B cell (primary cell): ENCODE results near the gene ING4. TPM values are rescaled to one million over a fixed set of nuclear protein-coding genes. Genes with fewer than 3 reads are reported as not detected.
A peak's percentile ranks its signal among the peaks of the same experiment; 100 is the strongest.

ENCODE experiments used
- ATAC-seq: fragments of 200-7000 bp; cut with Tn5 transposase; one replicate; pipeline ENCODE4 v1.10.0; 2021; ENCODE audit warnings: low read depth, mild to moderate bottlenecking, moderate number of reproducible peaks, moderate library complexity
- CTCF ChIA-PET: fragments of 350-600 bp; sonication (Branson Sonifier 250); formaldehyde crosslinking; loops from one replicate; lab custom pipeline; 2021; ENCODE audit warnings: antibody characterized with exemption, inconsistent platforms; lab: Charles Lee
- POLR2A ChIA-PET: fragments of 350-600 bp; sonication (Branson Sonifier 250); formaldehyde crosslinking; loops from one replicate; lab custom pipeline; 2021; ENCODE audit warnings: antibody characterized with exemption; lab: Charles Lee
- DNase-seq: peaks from one replicate; pipeline ENCODE4 v3.0.0; 2013
- H2AFZ ChIP-seq: 2 replicates; pipeline ENCODE4 v1.6.1; 2012; ENCODE audit warnings: mild to moderate bottlenecking, low read depth, low read length; ENCODE audit not compliant: insufficient read depth, poor library complexity, severe bottlenecking
- H3K27ac ChIP-seq, 2 donors: 1 replicate in 1 of 2; 2 replicates in 1 of 2; pipeline ENCODE4 v1.5.1; 2012 to 2013; ENCODE audit warnings: low read length in 2 of 2, mild to moderate bottlenecking in 2 of 2, moderate library complexity in 1 of 2
- H3K27me3 ChIP-seq, 4 experiments: fragments of 200-600 bp in 1 of 4; sonication (generic) in 1 of 4; replicated peaks in 1 of 4; 1 replicate in 2 of 4; 2 replicates in 2 of 4; pipeline versions ENCODE4 v1.6.1 to v1.7.0; 2013 to 2016; ENCODE audit warnings: low read length in 3 of 4, mild to moderate bottlenecking in 2 of 4, mixed read lengths in 1 of 4, moderate library complexity in 1 of 4; ENCODE audit not compliant: insufficient read depth in 4 of 4, control insufficient read depth in 3 of 4; ENCODE audit errors: control extremely low read depth in 1 of 4
- H3K36me3 ChIP-seq, 2 experiments: replicated peaks in 1 of 2; 1 replicate in 1 of 2; 2 replicates in 1 of 2; pipeline versions ENCODE4 v1.6.1 to v1.7.1; 2013; ENCODE audit warnings: low read length in 1 of 2; ENCODE audit not compliant: insufficient read depth in 2 of 2, control insufficient read depth in 1 of 2; ENCODE audit errors: control extremely low read depth in 1 of 2, extremely low read depth in 1 of 2
- H3K4me1 ChIP-seq, 2 donors: fragments of 200-600 bp in 1 of 2; sonication (generic) in 1 of 2; 1 replicate in 1 of 2; 2 replicates in 1 of 2; pipeline versions ENCODE4 v1.5.1 to v1.6.1; 2013 to 2017; ENCODE audit warnings: low read length in 2 of 2; ENCODE audit not compliant: control insufficient read depth in 2 of 2, insufficient read depth in 2 of 2
- H3K4me2 ChIP-seq: replicated peaks from 2 replicates; pipeline ENCODE3; 2012; ENCODE audit warnings: mild to moderate bottlenecking, low read depth, low read length; ENCODE audit not compliant: poor library complexity, severe bottlenecking
- H3K4me3 ChIP-seq, 5 experiments: fragments of 200-600 bp in 1 of 5; sonication (generic) in 1 of 5; 1 replicate in 3 of 5; 2 replicates in 2 of 5; pipeline versions ENCODE4 v1.5.1 to v1.7.0; 2011 to 2016; ENCODE audit warnings: low read length in 4 of 5, mild to moderate bottlenecking in 4 of 5, low read depth in 2 of 5, control low read depth in 1 of 5, moderate library complexity in 1 of 5; ENCODE audit not compliant: insufficient read depth in 1 of 5; ENCODE audit errors: control extremely low read depth in 1 of 5, extremely low read depth in 1 of 5
- H3K79me2 ChIP-seq: fragments of 200-600 bp; sonication (generic); one replicate; pipeline ENCODE4 v1.6.0; 2016; ENCODE audit warnings: low read length; ENCODE audit not compliant: control insufficient read depth, insufficient read depth
- H3K9ac ChIP-seq: fragments of 200-600 bp; sonication (generic); 2 replicates; pipeline ENCODE4 v1.6.1; 2017; ENCODE audit warnings: mild to moderate bottlenecking, low read length, moderate library complexity
- H3K9me3 ChIP-seq, 3 donors: one replicate each; pipeline versions ENCODE4 v1.6.1 to v1.7.1; 2013; ENCODE audit warnings: low read length in 2 of 3; ENCODE audit not compliant: control insufficient read depth in 2 of 3, insufficient read depth in 1 of 3; ENCODE audit errors: control extremely low read depth in 1 of 3
- H4K20me1 ChIP-seq: 2 replicates; pipeline ENCODE4 v1.6.0; 2012; ENCODE audit warnings: mild to moderate bottlenecking, low read length; ENCODE audit not compliant: insufficient read depth, control insufficient read depth, poor library complexity, severe bottlenecking
- H3K27ac Mint-ChIP-seq: one replicate; pipeline ENCODE4 v1.8.0; 2021; ENCODE audit warnings: mixed read lengths
- H3K27me3 Mint-ChIP-seq: one replicate; pipeline ENCODE4 v1.8.0; 2021; ENCODE audit warnings: mixed read lengths
- H3K4me1 Mint-ChIP-seq: one replicate; pipeline ENCODE4 v1.8.0; 2021; ENCODE audit warnings: mixed read lengths
- H3K4me3 Mint-ChIP-seq: one replicate; pipeline ENCODE4 v1.8.0; 2021; ENCODE audit warnings: mixed read lengths
- H3K9me3 Mint-ChIP-seq: one replicate; pipeline ENCODE4 v1.8.0; 2022; ENCODE audit warnings: mixed read lengths; ENCODE audit not compliant: insufficient read depth
- EZH2 ChIP-seq: IDR thresholded peaks from 2 replicates; pipeline ENCODE4 v1.6.1; 2012; ENCODE audit warnings: borderline replicate concordance, low read depth, mild to moderate bottlenecking, moderate library complexity, low read length; ENCODE audit not compliant: insufficient read depth, poor library complexity, severe bottlenecking
- WGBS: methylation state at CpG from one replicate; pipeline ENCODE4 v1.1.5; 2013; ENCODE audit warnings: missing lambda C conversion rate; ENCODE audit not compliant: insufficient coverage; 5-methylcytosine and 5-hydroxymethylcytosine counted together
- intact Hi-C: fragments of 100-400 bp; cut with micrococcal nuclease; formaldehyde crosslinking; loops from one replicate; pipeline ENCODE4 v1.10.0; 2022
- polyA plus RNA-seq: library from polyadenylated mRNA; depleted of rRNA; stranded (reverse); fragments of >200 nt; gene quantifications from 2 replicates; pipeline ENCODE4 v1.2.3, GENCODE V29; 2012
- total RNA-seq, 2 donors: library from RNA; stranded (reverse); fragments of 120-200 nt in 1 of 2; gene quantifications; 1 replicate in 1 of 2; 2 replicates in 1 of 2; pipeline versions ENCODE4 v1.2.3 to v1.2.4, GENCODE V29; 2013 to 2022
- TF ChIP-seq, protein P1 (sequence below): fragments of 200-600 bp; IDR thresholded peaks from one replicate; pipeline ENCODE4 v1.8.0; 2022; ENCODE audit warnings: antibody characterized with exemption, mild to moderate bottlenecking

ING4 gene
- total and polyA plus RNA-seq, 2 donors (not counting 1 experiment from before 2014, with no cell fraction given) = 81.1 to 110 TPM

DNA sequence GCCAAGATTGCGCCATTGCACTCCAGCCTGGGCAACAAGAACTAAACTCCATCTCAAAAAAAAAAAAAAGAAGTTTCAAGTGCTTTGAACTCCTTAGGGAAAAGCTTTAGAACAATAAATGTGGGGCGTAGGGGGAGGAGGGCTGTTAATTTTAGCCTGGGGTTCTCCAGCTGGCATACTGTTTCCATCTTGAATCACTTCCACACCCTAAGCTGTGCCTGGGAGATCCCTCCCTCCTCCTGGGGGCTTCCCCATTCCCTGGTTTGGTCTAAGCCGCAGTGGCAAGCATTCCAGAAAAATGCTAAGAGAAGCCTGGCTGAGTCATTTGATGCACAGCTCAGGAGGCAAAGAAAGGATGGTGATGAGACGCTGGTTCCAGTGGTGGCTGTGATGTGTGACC is 28.6 kb upstream of the ING4 start:
- Histone ChIP-seq H3K4me2 (no peak overlapping the region), H3K79me2 (peaks cover 50% of the 10 kb centered on the region), H4K20me1 (no peaks in the 10 kb centered on the region), H3K4me3 (no peak overlapping the region), H3K9ac (no peak overlapping the region), H3K4me1 (peaks cover 33 to 44% of the 10 kb centered on the region in 2 donors), H2AFZ (no peak overlapping the region), H3K27me3 (no peaks in the 10 kb centered on the region), H3K36me3 (peaks cover 0 to 10% of the 10 kb centered on the region in 2 experiments), H3K27ac (no peak overlapping the region), H3K9me3 (peaks cover 0 to 3% (median 0%) of the 10 kb centered on the region in 3 donors)
- no peak overlapping the region for H3K27ac Mint-ChIP-seq
- POLR2A ChIA-PET = interaction anchor here (0.7 kb wide), 1 partner anchor 81 kb away, joined by 5 read pairs; no protein-coding TSS in a partner anchor
- H3K4me1 Mint-ChIP-seq = peaks cover 57% of the 10 kb centered on the region
- 94% methylated on average over 2 of the region's 4 CpGs for WGBS
- ATAC-seq = no peak
- intact Hi-C loops = no loop called here
- no peaks in the 10 kb centered on the region for H3K27me3 Mint-ChIP-seq
- DNase-seq = no peak
- H3K9me3 Mint-ChIP-seq = no peaks in the 10 kb centered on the region
- CTCF ChIA-PET = interaction anchor here (0.9 to 2.0 kb wide), 2 partner anchors 32 to 75 kb away, joined by 3 to 7 read pairs; partner anchors contain the start of gene COPS7A
- TF ChIP-seq, protein P1, sequence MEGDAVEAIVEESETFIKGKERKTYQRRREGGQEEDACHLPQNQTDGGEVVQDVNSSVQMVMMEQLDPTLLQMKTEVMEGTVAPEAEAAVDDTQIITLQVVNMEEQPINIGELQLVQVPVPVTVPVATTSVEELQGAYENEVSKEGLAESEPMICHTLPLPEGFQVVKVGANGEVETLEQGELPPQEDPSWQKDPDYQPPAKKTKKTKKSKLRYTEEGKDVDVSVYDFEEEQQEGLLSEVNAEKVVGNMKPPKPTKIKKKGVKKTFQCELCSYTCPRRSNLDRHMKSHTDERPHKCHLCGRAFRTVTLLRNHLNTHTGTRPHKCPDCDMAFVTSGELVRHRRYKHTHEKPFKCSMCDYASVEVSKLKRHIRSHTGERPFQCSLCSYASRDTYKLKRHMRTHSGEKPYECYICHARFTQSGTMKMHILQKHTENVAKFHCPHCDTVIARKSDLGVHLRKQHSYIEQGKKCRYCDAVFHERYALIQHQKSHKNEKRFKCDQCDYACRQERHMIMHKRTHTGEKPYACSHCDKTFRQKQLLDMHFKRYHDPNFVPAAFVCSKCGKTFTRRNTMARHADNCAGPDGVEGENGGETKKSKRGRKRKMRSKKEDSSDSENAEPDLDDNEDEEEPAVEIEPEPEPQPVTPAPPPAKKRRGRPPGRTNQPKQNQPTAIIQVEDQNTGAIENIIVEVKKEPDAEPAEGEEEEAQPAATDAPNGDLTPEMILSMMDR = no peak
- TF ChIP-seq EZH2 = no peak
- H3K4me3 Mint-ChIP-seq = peak overlapping the region; percentile 37
